NCI-H526 treated with DMSO at 0.1 percent for 48 hours (cell line): ENCODE results near the gene REEP3.
"Not testable (repeated sequence)": the region's sequence is repeated elsewhere in the genome, so short reads cannot be mapped to it uniquely, and the experiment has no call there.

Experiments used
- DNase-seq: peaks from one replicate; lab custom pipeline; 2025; lab: John Stamatoyannopoulos, UW

Gene REEP3, protein sequence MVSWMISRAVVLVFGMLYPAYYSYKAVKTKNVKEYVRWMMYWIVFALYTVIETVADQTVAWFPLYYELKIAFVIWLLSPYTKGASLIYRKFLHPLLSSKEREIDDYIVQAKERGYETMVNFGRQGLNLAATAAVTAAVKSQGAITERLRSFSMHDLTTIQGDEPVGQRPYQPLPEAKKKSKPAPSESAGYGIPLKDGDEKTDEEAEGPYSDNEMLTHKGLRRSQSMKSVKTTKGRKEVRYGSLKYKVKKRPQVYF

GRCh38 chr10:63520500-63521415 is at the start of gene REEP3:
Gene REEP3, plus strand, starts transcription at chr10:63521401. Its CDS starts 145 bp downstream, at chr10:63521546.
- peak; percentile 29 for DNase-seq

GRCh38 chr10:63474488-63474887 is 46.7 kb upstream of the REEP3 start:
- DNase-seq: no peak

- no peak for DNase-seq
Observed at GRCh38 chr10:63477927-63478326, 43.3 kb upstream of the REEP3 start.

DNA sequence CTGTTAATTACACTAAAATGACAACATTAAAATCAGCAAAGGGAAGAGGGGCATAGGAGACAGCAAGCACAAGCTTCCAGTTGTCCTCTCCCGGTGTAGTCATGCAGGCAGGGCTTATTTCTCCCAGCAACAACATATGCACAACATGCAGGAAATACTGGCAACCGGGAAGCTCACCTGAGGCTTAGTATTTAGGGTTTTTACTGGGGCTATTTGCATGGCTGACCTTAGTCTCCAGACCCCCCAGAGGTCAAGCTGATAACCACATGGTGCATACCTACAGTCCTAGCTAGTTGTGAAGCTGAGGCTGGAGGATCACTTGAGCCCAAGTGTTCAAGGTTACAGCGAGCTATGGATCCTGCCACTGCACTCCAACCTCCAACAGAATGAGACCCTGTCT is 42.6 kb upstream of the REEP3 start:
- no peak for DNase-seq

DNA sequence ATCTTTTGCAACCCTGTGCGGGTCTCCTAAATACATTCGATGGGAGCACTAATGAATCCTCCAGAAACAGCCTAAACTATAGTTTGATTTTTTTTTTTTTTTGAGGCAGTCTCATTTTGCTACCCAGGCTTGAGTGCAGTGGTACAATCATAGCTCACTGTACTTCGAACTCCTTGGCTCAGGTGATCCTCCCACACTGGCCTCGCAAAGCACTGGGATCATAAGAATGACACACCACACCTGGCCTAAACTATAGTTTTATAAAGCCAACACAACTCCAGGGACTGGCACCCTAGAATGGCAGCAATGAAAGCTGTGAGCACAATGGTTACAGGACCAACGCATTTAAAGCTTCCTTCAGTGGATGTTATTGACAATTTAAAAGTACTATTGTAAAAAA is 41.0 kb upstream of the REEP3 start:
- DNase-seq: no peak

DNA sequence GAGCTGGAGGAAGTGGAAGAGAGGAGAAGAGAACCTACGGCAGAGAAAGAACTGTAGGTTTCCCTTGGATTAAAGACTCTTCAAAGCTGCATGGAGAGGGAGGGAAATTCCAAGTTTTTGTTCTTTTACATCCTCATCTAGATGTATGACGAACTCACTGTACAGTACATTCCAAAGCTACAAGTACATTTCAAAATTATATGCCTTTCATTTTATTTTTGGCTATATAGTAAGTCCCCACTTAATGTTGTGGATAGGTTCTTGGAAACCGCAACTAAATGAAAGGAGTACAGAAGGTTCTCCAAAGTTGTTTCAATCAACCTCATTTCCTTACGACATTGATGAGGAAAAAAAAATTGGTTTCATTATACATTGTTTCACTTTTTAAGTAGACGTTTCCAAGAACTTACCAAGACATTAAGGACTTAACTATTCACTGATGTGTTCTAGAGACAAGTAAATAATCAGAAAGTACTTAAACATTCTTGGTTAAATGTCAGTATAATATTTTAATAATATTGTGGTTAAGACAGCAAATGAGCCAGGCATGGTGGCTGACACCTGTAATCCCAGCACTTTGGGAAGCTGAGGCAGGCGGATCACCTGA is 39.3 kb upstream of the REEP3 start:
- no peak for DNase-seq

- no peak for DNase-seq
Observed at GRCh38 chr10:63483983-63484382, 37.2 kb upstream of the REEP3 start.

DNA sequence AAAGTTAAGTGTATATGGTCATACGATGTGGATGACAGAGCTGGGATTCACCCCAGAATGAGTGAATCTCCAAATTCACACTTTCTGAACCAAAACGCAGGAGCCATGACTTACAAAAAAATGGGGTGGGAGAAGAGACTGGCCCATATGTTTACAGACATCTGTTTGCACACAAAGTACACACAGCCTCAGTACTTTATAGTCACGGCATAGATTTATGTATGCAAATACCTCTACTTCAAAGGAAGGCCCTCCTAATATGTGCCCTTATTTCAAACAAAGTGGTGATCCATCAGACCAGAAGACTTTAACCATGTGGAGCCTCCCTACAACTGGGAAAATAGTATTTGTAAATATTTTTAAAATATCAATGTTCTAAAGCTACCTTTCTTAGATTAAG is 33.2 kb upstream of the REEP3 start:
- peak; percentile 47 for DNase-seq

DNA sequence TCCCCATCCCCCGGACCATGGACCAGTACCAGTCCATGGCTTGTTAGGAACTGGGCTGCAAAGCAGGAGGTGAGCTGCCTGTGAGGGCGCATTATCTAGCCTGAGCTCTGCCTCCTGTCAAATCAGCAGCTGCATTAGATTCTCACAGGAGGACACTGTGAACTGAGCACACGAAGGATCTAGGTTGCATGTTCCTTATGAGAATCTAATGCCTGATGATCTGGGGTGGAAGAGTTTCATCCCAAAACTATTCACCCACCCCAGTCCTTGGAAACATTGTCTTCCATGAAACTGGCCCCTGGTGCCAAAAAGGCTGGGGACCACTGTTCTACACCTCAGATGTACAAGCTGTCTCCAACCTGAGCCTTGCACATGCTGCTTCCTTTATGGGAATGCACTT is 31.4 kb upstream of the REEP3 start:
- no peak for DNase-seq

GRCh38 chr10:63491588-63492316 is 29.4 kb upstream of the REEP3 start:
- DNase-seq: no peak

- not testable (repeated sequence) for DNase-seq
Observed at GRCh38 chr10:63492317-63492690, 28.9 kb upstream of the REEP3 start.

GRCh38 chr10:63493004-63493403 is 28.2 kb upstream of the REEP3 start:
- no peak for DNase-seq

GRCh38 chr10:63494951-63495350 is 26.2 kb upstream of the REEP3 start:
- no peak for DNase-seq

GRCh38 chr10:63496561-63496960 is 24.6 kb upstream of the REEP3 start:
- DNase-seq: no peak

DNA sequence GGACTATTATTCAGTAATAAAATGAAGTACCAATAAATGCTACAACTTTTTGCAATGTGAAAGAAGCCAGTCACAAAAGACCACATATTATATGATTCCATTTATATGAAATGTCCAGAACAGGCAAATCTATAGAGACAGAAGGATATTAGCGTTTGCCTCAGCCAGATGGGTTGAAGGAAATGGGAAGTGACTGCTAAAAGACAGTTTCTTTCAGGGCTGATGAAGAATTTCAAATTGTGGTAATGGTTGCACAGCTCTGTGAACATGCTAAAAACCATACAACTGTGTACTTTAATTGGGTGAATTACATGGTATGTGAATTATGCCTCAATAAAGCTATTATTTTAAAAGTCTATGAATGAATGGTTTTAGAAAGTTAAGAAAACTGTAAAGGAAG is 23.9 kb upstream of the REEP3 start:
- no peak for DNase-seq

- no peak for DNase-seq
Observed at GRCh38 chr10:63498665-63499064, 22.5 kb upstream of the REEP3 start.

- DNase-seq: not testable (repeated sequence)
Observed at GRCh38 chr10:63500551-63500950, 20.6 kb upstream of the REEP3 start.

DNA sequence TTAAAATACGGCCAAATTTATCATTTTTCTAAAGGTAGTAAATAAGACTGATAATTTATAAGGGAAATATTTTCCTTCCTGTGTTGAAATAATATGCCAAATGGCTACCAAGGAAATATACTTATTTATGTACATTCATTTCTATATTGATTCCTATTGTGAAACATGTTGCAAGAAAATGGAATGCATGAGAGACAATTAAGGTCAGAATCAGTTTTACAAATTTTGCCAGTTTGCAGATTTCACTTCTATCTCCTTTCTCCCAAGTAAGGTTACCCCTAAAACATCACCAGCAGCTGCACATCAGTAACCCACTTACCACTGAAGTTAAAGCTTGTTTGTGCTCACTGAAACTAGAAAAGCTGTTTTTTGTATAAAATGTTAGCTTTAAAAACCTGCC is 19.2 kb upstream of the REEP3 start:
- DNase-seq: no peak

- DNase-seq: no peak
Observed at GRCh38 chr10:63502832-63503231, 18.4 kb upstream of the REEP3 start.

- no peak for DNase-seq
Observed at GRCh38 chr10:63503395-63503794, 17.8 kb upstream of the REEP3 start.

GRCh38 chr10:63504145-63504881 is 16.9 kb upstream of the REEP3 start:
- DNase-seq: no peak

- no peak for DNase-seq
Observed at GRCh38 chr10:63505562-63505961, 15.6 kb upstream of the REEP3 start.
